ENCODE data around the gene LRFN5. TPM values are rescaled to one million over a fixed set of nuclear protein-coding genes. Genes with fewer than 3 reads are reported as not detected.
"Not testable (repeated sequence)": the region's sequence is repeated elsewhere in the genome, so short reads cannot be mapped to it uniquely, and the experiment has no call there.

LRFN5 gene
- total RNA-seq, 1 experiment from 2014 or later, result 1.3 TPM

DNA sequence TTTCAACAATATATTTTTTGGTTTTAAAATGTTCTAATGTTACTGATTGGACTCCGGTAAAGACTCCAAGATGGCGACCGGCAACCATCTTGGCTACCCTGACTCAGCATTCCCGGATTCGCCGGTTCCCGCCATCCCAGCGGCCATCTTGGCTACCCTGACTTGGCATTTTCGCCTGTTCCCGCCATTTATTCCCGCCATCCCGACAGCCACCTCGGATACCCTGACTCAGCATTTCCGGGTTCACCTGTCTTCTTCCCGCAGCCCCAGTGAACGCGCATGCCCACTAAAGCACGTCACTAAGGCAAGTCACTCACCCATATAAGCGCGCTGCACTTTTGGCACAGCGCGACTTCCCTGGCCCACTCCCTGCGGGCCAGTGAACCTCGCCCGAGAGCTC, 9.0 kb upstream of the LRFN5 start:
- no peak overlapping the region for H3T11ph ChIP-seq (ENCODE audit: low read length)
- H2AFZ ChIP-seq (ENCODE audit: low read length), result no peak overlapping the region
- no peak overlapping the region for H2BK20ac ChIP-seq (ENCODE audit: low read depth, low read length, poor library complexity, severe bottlenecking)
- H3K4me1 ChIP-seq (ENCODE audit: insufficient read depth, low read length), result no peaks in the 10 kb centered on the region; the same call in 1 of the 2 replicates
- H4K20me1 ChIP-seq (ENCODE audit: control insufficient read depth, insufficient read depth, insufficient read length), result no peaks in the 10 kb centered on the region
- Mint-ChIP-seq H3K27me3 (ENCODE audit: low read depth) (no peaks in the 10 kb centered on the region), H3K4me1 (peaks cover 15 to 25% of the 10 kb centered on the region in 2 experiments), H3K27ac (peak overlapping the region in 1 of 3 experiments; percentile 73; a peak in 3 of 7 replicates), H3K4me3 (no peak overlapping the region), H3K36me3 (ENCODE audit: insufficient read depth in 1 of 3, low read depth in 3 of 3) (peaks cover 0 to 6% (median 4%) of the 10 kb centered on the region in 3 experiments; a peak in 3 of 7 replicates), H3K9me3 (peaks cover 4% of the 10 kb centered on the region in 2 experiments; a peak in 2 of 5 replicates)
- H3K23ac ChIP-seq (ENCODE audit: insufficient read length, low read depth, low read length), result no peak overlapping the region
- H3K18ac ChIP-seq (ENCODE audit: insufficient read length, low read depth, low read length), result peak overlapping the region; percentile 82
- H2BK15ac ChIP-seq (ENCODE audit: low read depth, low read length), result no peak overlapping the region
- H3K4me2 ChIP-seq (ENCODE audit: insufficient read depth, insufficient read length, low read length), result no peak overlapping the region
- H3K9ac ChIP-seq (ENCODE audit: extremely low read depth, insufficient read length, low read length), result no peak overlapping the region
- H2BK120ac ChIP-seq (ENCODE audit: low read depth, low read length, poor library complexity, severe bottlenecking), result no peak overlapping the region
- WGBS (ENCODE audit: extremely low coverage, insufficient read length, low lambda C conversion rate), result no CpG with 5 or more reads among the region's 25 CpGs
- peak overlapping the region; percentile 43 for H4K5ac ChIP-seq (ENCODE audit: insufficient read length, low read depth, low read length)
- DNase-seq, result peak; percentile 83
- H2BK5ac ChIP-seq (ENCODE audit: insufficient read length, low read length), result no peak overlapping the region
- peak overlapping the region; percentile 86 for H4K8ac ChIP-seq (replicated peaks; ENCODE audit: insufficient read length, low read depth, low read length)
- H2AK5ac ChIP-seq (ENCODE audit: insufficient read length, low read length), result no peak overlapping the region
- H3K79me2 ChIP-seq (ENCODE audit: insufficient read depth, low read length), result no peaks in the 10 kb centered on the region
- no peak overlapping the region for H3K27ac ChIP-seq (ENCODE audit: insufficient read length, low read depth, low read length)
- H3K79me1 ChIP-seq (ENCODE audit: insufficient read depth, low read depth, low read length, poor library complexity, severe bottlenecking), result no peaks in the 10 kb centered on the region
- H3K14ac ChIP-seq (ENCODE audit: insufficient read depth, low read length), result no peak overlapping the region
- H4K91ac ChIP-seq (ENCODE audit: insufficient read length, low read depth, low read length), result no peak overlapping the region
- H3K27me3 ChIP-seq (ENCODE audit: insufficient read depth, low read length), result no peaks in the 10 kb centered on the region
- TF ChIP-seq, protein P1, sequence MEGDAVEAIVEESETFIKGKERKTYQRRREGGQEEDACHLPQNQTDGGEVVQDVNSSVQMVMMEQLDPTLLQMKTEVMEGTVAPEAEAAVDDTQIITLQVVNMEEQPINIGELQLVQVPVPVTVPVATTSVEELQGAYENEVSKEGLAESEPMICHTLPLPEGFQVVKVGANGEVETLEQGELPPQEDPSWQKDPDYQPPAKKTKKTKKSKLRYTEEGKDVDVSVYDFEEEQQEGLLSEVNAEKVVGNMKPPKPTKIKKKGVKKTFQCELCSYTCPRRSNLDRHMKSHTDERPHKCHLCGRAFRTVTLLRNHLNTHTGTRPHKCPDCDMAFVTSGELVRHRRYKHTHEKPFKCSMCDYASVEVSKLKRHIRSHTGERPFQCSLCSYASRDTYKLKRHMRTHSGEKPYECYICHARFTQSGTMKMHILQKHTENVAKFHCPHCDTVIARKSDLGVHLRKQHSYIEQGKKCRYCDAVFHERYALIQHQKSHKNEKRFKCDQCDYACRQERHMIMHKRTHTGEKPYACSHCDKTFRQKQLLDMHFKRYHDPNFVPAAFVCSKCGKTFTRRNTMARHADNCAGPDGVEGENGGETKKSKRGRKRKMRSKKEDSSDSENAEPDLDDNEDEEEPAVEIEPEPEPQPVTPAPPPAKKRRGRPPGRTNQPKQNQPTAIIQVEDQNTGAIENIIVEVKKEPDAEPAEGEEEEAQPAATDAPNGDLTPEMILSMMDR (conservative IDR thresholded peaks at IDR 0.05), result no peak
- no peaks in the 10 kb centered on the region for H3K23me2 ChIP-seq (ENCODE audit: insufficient read length, low read depth, low read length, poor library complexity, severe bottlenecking)
- H3K56ac ChIP-seq (ENCODE audit: insufficient read length, low read depth, low read length), result peak overlapping the region; percentile 47
- H3K4ac ChIP-seq (ENCODE audit: low read depth, low read length), result no peak overlapping the region; the same call in 1 of the 2 replicates
- H2BK12ac ChIP-seq (ENCODE audit: insufficient read length, low read depth, low read length), result peak overlapping the region; percentile 99
- no peaks in the 10 kb centered on the region for H3K9me3 ChIP-seq (ENCODE audit: control insufficient read depth, low read depth, low read length)

DNA sequence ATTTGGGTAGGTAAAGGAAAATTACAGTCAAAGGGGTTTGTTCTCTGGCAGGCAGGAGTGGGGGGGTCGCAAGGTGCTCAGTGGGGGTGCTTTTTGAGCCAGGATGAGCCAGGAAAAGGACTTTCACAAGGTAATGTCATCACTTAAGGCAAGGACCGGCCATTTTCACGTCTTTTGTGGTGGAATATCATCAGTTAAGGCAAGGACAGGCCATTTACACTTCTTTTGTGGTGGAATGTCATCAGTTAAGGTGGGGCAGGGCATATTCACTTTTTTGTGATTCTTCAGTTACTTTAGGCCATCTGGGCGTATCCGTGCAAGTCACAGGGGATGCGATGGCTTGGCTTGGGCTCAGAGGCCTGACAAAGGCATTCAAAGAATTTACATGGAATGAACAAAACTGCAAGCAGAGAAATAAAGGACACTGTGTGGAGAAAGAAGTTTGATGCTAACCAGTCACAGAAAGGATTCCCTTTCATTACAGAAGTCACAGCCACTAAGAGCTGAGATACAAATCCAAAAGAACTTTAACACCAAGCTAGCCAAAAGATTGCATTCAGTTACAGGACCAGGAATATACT, 6.8 kb upstream of the LRFN5 start:
- H3K4me1 ChIP-seq (ENCODE audit: insufficient read depth, low read length); H4K8ac ChIP-seq (replicated peaks; ENCODE audit: insufficient read length, low read depth, low read length); H3K9me3 ChIP-seq (ENCODE audit: control insufficient read depth, low read depth, low read length); H2AK5ac ChIP-seq (ENCODE audit: insufficient read length, low read length); H2BK5ac ChIP-seq (ENCODE audit: insufficient read length, low read length); H2BK15ac ChIP-seq (ENCODE audit: low read depth, low read length); H3K27me3 Mint-ChIP-seq (ENCODE audit: low read depth); H3K56ac ChIP-seq (ENCODE audit: insufficient read length, low read depth, low read length); H3K36me3 Mint-ChIP-seq (ENCODE audit: insufficient read depth in 1 of 3, low read depth in 3 of 3); H3K9me3 Mint-ChIP-seq; H2BK12ac ChIP-seq (ENCODE audit: insufficient read length, low read depth, low read length); H3K23ac ChIP-seq (ENCODE audit: insufficient read length, low read depth, low read length); H2BK120ac ChIP-seq (ENCODE audit: low read depth, low read length, poor library complexity, severe bottlenecking); H3K18ac ChIP-seq (ENCODE audit: insufficient read length, low read depth, low read length); H3K79me1 ChIP-seq (ENCODE audit: insufficient read depth, low read depth, low read length, poor library complexity, severe bottlenecking); H3K79me2 ChIP-seq (ENCODE audit: insufficient read depth, low read length); H3K14ac ChIP-seq (ENCODE audit: insufficient read depth, low read length); H4K20me1 ChIP-seq (ENCODE audit: control insufficient read depth, insufficient read depth, insufficient read length); H3K27me3 ChIP-seq (ENCODE audit: insufficient read depth, low read length); H3K23me2 ChIP-seq (ENCODE audit: insufficient read length, low read depth, low read length, poor library complexity, severe bottlenecking); H4K91ac ChIP-seq (ENCODE audit: insufficient read length, low read depth, low read length); H4K5ac ChIP-seq (ENCODE audit: insufficient read length, low read depth, low read length); H3K4ac ChIP-seq (ENCODE audit: low read depth, low read length): not testable (repeated sequence)
- Histone ChIP-seq H2BK20ac (ENCODE audit: low read depth, low read length, poor library complexity, severe bottlenecking) (peak overlapping the region; percentile 60), H3K4me2 (ENCODE audit: insufficient read depth, insufficient read length, low read length) (peak overlapping the region; percentile 6), H3K9ac (ENCODE audit: extremely low read depth, insufficient read length, low read length) (peak overlapping the region; percentile 50), H3K27ac (ENCODE audit: insufficient read length, low read depth, low read length) (peak overlapping the region; percentile 97), H3T11ph (ENCODE audit: low read length) (peak overlapping the region; percentile 83), H2AFZ (ENCODE audit: low read length) (peak overlapping the region; percentile 69)
- Mint-ChIP-seq H3K4me3 (peak overlapping the region; percentile 16 to 40; a peak in 3 of 5 replicates), H3K27ac (peak overlapping the region; percentile 37 to 91 (median 63); a peak in 6 of 7 replicates), H3K4me1 (peaks cover 28 to 36% of the 10 kb centered on the region in 2 experiments)
- peak; percentile 88 for DNase-seq
- WGBS (ENCODE audit: extremely low coverage, insufficient read length, low lambda C conversion rate), result no CpG with 5 or more reads among the region's 6 CpGs
